ENCODE data around the gene ZDHHC14.

ZDHHC14 gene

DNA sequence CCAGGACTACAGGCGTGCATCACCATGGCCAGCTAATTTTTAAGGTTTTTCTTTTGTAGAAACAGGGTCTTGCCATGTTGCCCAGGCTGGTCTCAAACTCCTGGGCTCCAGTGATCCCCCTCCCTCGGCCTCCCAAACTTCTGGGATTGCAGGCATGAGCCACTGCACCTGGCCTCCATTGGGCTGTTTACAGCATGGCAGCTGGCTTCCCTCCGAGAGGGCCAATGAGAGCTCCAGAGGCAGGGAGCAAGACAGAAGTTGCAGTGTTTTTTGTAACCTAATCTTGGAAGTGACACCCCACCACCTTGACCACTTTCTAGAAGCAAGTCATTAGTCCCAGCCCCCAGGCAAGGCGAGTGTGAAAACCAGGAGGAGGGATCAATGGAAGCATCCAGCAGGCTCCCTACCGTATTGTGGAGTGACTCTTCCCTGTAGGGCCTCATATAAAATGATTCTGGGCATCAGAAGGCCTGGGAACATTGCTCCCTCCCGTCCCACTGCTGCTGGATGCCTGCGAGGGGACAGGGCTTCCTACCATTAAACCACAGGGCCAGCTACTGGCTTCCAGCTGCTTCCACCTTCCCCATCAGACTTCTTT is 144.4 kb downstream of the ZDHHC14 start:
- TF ChIP-seq, protein P1, sequence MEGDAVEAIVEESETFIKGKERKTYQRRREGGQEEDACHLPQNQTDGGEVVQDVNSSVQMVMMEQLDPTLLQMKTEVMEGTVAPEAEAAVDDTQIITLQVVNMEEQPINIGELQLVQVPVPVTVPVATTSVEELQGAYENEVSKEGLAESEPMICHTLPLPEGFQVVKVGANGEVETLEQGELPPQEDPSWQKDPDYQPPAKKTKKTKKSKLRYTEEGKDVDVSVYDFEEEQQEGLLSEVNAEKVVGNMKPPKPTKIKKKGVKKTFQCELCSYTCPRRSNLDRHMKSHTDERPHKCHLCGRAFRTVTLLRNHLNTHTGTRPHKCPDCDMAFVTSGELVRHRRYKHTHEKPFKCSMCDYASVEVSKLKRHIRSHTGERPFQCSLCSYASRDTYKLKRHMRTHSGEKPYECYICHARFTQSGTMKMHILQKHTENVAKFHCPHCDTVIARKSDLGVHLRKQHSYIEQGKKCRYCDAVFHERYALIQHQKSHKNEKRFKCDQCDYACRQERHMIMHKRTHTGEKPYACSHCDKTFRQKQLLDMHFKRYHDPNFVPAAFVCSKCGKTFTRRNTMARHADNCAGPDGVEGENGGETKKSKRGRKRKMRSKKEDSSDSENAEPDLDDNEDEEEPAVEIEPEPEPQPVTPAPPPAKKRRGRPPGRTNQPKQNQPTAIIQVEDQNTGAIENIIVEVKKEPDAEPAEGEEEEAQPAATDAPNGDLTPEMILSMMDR (IDR thresholded peaks at IDR 0.05): no peak
- no peak for TF ChIP-seq ZFX (IDR thresholded peaks at IDR 0.05; ENCODE audit: borderline replicate concordance)

DNA sequence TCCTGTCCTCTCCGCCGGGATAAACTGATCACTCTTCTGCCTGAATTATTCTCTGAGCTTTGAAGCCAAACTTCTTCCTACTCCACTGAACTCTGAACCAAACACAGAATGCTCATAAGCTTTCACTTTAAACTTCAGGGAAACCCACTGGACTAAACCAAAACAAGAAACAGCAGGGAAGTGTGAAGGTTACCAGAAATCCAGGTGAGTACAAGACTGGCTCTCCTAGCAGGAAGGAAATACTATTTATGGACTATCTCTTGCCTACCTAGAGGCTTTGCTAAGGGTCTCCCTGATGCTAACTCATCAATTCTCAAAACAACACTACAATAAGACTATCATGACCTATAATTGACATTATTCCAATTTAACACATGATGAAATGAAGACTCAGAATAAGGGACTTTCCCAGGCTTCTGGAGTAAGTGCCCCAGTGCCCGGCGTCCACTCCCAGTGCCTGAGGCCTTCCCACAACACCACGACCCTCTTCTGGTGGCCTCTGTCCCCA is 145.0 kb downstream of the ZDHHC14 start:
- TF ChIP-seq ZFX (IDR thresholded peaks at IDR 0.05; ENCODE audit: borderline replicate concordance): no peak
- TF ChIP-seq, protein P1 (IDR thresholded peaks at IDR 0.05): no peak
- no peak overlapping the region for H3K27ac ChIP-seq

More for the DNA sequence above, 144.4 kb downstream of the ZDHHC14 start:
- no peak overlapping the region for H3K27ac ChIP-seq

DNA sequence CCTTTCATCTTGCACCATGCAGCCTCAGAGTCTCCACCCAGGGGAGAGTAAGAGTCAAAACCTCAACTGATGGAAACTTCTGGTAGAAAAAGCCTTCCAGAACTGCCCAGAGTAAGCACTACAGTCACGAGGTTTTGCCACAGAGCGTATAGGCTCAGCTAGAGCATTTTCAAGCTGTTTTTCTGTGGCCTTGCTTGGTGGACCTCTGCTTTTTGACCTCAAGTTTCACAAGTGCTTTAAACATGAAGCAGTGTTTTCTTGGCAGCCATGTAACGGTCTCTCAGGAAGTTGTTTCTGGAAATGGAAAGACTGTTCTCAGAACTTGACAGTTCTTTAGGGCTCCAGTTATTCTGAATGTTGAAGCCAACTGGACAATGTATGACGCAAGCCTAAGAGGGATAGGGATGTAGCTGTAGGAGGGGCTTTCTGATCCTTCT is 146.5 kb downstream of the ZDHHC14 start:
- no peak for TF ChIP-seq ZFX (IDR thresholded peaks at IDR 0.05; ENCODE audit: borderline replicate concordance)
- TF ChIP-seq, protein P1 (IDR thresholded peaks at IDR 0.05): no peak
- no peak overlapping the region for H3K27ac ChIP-seq

DNA sequence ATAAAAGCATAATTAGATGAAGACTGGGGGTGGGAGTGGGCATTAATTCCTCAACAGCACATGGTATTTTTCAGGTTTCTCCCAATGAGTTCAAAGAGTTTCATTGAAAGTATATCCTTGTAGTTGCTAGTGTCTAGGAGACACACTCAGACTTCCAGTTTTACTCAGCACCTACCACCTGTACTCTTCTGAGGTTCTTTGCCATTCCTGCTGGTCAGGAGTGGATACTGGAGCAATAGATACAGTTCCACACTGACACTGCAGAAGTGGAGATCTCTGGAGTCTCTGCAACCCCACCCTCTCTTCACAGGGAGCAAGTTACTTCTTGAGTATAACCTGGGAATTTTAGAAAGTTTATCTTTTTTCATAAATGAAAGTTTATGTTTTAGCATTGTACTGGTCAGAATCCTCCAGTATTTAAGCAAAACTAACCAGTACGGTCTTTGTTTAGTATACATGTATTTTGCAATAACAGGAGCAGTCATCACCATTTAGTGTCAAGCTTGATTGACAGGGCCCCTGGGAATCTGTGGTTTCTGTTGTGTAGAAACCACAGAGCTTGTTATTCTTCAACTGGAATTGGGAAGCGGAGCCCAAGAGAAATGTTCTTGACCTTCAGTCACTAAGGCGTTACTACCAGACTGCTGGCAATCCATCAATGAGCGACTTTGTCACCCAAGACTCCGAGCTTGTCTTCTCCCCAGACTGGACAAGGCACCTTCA is 148.1 kb downstream of the ZDHHC14 start:
- TF ChIP-seq ZFX (IDR thresholded peaks at IDR 0.05; ENCODE audit: borderline replicate concordance): no peak
- TF ChIP-seq, protein P1 (IDR thresholded peaks at IDR 0.05): no peak
- no peak overlapping the region for H3K27ac ChIP-seq

DNA sequence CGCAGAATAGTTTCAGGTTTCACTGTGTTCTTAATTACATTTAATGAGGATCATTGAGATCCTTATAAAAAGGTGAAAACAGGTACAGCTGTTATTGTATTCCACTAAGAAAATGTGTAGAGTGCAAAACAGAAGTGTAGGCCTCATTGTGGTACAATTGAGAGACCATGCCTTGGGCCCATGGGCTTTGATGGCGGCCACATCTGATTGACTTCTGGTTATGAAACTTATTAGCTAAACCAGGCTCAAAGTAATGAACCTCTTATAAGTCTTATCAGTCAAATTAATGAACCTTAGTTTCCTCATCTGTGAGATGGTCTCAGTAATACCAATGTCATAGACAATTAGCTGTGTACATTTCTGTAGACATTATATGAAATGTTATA is 148.7 kb downstream of the ZDHHC14 start:
- H3K27ac ChIP-seq: no peak overlapping the region
- TF ChIP-seq, protein P1 (IDR thresholded peaks at IDR 0.05): no peak
- TF ChIP-seq ZFX (IDR thresholded peaks at IDR 0.05; ENCODE audit: borderline replicate concordance): no peak

DNA sequence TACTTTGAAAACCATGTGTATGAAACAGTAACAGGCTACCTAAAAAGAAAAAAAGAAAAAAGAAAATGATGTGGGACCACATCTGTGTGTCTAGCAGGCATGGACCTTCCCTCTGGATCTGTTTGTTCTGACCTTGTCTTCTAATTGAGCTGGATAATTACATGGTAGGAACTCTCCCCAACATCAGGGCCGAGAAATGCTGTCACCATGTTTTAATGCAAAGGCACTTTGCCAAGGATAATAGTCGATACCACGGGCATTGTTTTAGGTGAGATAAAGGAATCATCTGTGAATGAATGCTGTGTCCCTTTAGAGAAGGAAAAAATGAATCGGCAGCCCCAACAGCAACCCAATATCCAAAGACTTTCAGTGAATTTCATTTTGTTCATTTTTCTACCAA is 149.1 kb downstream of the ZDHHC14 start:
- no peak for TF ChIP-seq ZFX (IDR thresholded peaks at IDR 0.05; ENCODE audit: borderline replicate concordance)
- TF ChIP-seq, protein P1 (IDR thresholded peaks at IDR 0.05): no peak
- no peak overlapping the region for H3K27ac ChIP-seq

DNA sequence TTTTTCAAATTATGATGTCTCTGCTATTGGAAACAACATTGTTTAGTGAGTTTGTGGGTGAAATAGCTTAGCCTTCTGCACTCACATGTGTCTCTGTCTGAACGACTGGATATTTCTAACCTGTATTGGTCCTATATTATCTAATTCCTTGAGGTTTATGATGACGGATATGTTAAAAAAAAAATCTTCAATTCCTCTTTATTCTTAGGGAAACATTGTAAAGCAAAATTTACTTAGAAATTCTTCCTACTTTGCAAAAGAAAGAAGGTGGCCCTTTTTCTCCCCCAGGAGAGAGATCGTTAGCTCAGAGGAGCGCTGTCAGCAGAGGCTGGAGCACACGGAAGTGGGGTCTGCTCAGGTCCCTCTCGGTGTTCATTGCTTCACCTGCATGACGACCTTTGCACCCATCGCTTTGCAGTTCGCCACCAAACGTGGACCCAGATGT is 149.8 kb downstream of the ZDHHC14 start:
- no peak overlapping the region for H3K27ac ChIP-seq
- TF ChIP-seq, protein P1 (IDR thresholded peaks at IDR 0.05): no peak
- TF ChIP-seq ZFX (IDR thresholded peaks at IDR 0.05; ENCODE audit: borderline replicate concordance): no peak

Data from 22Rv1 (cell line).